Effector CD8-positive, alpha-beta T cell (primary cell): ENCODE measurements around the gene CHST11.

Experiments used
- DNase-seq: peaks from one replicate; lab custom pipeline; 2025; lab: John Stamatoyannopoulos, UW

The CHST11 gene

GRCh38 chr12:104585448-104586055 is 128.8 kb downstream of the CHST11 start:
- DNase-seq, result no peak

DNA sequence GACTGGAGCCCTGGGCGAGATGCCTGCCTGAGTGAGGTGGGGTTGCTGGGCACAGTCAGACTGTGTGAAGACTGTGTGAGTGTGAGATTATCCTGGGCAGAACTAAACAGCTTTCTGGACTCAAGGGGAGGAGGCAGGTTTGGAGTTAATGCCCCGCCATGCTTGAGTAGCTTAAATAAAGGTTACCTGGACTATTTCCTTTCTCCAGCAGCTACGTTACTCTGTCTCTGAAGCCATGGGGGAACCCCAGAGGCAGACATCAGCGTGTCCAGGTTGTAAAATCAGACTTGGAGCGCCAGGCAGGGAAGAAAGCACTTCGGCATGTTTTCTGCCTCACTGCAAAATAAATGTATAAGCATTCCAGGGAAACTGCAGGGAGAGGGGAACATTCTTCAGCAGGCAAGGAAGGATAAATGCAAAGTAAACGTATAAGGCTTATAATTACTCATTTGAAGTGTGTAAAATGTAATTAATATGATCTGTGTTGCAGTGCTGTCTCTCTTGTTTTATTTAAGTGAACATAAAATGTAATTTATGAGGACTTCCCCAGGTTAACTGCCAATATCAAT is 129.7 kb downstream of the CHST11 start:
- no peak for DNase-seq

DNA sequence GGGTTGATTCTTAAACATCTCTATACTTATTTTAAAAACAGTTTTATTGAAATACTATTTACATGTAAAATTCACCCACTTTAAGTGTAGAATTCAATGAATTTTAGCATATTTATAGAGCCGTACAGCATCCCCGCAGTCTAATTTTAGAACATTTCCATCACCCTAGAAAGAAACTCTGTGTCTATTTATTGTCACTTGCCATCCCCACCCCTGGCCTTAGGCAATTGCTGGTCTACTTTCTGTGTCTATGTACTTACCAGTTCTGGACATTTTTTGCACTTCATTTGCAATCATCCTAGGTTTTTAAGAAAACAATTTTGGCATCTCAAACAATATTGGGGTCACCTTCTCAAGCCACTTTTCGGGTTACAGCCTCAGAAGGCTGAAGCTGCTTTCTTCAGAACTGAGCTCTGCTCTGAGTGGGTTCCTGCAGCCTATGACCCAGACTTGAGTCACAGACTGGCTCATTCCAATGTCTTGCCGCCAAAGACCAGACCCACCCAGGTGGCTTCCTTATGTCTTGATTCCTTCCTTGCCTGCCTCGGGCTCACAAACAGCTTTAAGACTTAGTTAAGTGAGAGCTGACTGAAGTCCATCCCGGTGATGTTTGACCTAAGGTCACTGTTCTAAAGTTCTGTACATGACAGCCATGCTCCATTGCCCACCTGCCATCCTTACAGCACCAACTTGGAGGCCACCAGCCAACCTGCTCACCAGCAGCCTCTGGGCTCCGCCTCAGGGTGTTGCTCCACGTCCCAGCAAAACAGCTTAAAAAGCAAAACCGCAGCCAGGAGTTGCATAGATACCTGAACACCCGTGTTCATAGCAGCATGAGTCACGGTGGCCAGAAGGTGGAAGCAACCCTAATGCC is 131.5 kb downstream of the CHST11 start:
- no peak for DNase-seq

DNA sequence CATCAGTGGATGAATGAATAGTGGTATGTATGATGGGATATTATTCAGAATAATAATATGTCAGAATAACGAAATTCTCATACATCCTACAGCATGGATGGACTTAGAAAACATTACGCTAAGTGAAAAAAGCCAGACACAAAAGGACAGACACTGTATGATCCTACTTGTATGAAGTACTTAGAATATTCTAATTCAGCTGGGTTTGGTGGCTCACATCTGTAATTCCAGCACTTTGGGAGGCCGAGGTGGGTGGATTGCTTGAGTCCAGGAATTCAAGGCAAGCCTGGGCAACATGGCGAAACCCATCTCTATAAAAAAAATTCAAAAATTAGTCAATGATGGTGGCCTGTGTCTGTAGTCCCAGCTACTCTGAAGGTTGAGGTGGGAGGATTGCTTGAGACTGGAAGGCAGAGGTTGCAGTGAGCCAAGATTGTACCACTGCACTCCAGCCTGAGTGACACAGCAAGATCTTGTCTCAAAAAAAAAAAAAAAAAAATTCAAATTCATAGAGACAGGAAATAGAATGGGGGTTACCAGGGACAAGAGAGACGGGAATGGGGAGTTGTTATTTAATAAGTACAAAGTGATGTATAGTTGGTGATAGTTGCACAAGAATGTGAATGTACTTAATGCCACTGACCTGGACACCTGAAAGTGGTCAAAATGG is 132.3 kb downstream of the CHST11 start:
- no peak for DNase-seq

- no peak for DNase-seq
Observed at GRCh38 chr12:104590022-104590421, 133.3 kb downstream of the CHST11 start.

DNA sequence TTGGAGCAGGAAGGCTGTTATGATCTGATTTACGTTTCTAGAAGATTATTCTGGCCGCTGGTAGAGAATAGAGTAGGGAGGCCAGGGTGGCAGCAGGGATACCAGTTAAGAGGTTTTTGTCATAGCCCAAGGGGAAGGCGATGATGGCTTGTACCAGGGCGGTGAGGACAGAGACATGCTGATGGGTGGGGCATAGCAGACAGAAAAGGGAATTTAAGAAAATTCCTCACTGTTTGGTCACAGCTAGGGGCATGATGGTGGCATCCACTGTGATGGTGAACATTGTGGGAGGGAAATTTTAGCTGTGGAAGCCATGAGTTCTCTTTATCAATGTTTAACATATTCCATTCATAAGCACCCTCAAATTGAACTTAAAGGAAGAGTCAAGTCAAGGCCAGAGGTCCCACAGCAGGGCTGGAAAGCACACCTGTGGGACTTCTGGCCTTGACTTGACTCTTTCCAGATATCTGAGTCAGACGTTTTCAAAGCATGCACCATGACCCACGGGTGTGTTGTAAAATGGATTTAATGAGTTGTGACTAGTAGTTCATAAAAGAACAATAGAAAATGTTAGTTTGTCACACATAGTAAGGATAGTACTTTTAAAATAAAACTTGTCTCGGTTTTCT is 134.6 kb downstream of the CHST11 start:
- no peak for DNase-seq

DNA sequence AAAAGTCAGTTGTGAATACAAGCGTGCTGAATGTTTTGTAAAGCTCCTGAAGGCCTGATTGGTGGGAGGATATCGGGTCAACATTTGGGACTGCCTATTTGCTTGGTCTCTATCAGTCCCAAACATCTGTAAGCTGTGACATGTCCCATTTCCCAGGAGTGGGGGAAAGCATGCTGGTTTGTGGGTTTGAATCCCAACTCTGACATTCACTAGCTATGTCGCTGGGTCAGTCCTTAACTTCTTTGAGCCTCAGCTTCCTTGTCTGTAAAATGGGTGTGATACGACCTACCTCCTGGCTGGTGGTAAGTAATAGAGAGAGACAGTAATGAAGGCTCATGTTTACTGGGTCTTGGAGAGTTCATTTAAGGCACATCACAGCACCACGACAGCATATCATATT is 136.7 kb downstream of the CHST11 start:
- DNase-seq, result no peak

DNA sequence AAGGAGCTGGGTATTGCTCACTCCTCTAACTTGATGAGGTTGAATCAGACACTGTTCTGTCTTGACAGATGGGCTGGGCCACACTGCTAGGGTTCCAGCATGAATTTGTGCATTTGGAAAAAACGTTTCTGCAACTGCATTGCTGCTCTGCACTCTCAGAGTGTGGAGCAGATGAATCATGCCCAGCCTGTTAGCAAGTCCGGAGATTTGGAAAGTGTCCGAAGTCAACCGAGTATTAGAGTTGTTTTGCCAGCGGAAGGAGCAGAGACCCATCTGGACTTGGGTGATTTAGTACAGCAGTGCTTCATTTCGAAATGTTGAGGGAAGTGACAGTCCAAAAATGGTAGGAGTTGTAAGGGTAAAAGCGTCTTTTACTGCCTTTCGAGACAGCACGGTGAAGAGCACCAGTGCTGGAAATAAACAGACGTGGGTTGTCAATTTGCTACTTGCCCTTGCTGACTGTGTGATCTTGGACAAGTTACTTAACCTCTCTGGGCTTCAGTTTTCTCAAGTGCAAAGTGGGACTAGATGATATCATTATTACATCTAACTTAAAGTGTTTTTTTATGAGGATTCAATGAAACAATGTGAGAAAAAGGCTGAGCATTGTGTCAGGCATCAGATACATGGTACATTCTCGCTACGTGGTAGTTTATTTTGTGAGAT is 139.5 kb downstream of the CHST11 start:
- no peak for DNase-seq

DNA sequence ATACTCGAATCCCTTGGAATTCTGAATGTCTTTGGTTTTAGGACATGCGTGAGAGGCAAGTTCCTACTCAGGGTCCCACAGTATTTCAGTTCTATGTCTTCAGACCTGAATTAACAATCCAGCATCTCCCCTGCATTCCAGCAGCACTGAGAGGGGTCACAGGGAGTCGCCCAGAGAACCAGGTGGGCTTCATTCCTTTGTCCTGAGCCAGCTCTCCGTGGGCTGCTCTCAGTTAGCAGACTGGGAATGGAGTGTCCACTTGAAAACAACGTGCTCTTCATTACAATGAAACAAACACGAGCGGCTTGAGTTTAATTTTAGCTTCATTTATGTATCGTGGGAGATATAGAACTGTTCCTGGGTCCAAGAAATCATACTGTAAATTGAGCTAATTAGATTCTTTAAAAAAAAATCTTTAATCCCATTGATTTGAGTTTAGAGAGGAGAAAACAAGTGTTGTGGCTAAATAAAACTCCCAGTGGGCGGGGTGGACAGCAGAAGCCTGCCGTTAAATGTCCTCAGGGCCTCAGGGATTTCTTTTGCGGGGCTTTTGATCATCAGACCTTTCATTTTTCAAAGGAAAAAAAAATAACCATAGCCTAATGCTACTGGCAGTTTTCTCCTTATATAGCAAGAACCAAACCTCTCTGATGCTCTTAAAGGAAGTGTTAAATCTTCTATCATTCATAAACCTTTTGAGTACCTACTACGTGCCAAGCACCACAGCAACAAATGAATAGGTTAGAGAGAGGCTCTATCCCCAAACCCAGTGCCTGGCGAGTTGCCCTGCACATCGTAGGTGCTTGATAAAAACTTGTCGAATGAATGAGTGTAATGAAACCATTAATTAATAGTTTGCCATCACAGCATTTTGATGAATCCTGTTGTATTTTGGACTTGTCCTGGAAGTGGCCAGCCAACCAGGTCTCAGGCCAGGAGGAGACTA is 140.4 kb downstream of the CHST11 start:
- DNase-seq, result no peak

DNA sequence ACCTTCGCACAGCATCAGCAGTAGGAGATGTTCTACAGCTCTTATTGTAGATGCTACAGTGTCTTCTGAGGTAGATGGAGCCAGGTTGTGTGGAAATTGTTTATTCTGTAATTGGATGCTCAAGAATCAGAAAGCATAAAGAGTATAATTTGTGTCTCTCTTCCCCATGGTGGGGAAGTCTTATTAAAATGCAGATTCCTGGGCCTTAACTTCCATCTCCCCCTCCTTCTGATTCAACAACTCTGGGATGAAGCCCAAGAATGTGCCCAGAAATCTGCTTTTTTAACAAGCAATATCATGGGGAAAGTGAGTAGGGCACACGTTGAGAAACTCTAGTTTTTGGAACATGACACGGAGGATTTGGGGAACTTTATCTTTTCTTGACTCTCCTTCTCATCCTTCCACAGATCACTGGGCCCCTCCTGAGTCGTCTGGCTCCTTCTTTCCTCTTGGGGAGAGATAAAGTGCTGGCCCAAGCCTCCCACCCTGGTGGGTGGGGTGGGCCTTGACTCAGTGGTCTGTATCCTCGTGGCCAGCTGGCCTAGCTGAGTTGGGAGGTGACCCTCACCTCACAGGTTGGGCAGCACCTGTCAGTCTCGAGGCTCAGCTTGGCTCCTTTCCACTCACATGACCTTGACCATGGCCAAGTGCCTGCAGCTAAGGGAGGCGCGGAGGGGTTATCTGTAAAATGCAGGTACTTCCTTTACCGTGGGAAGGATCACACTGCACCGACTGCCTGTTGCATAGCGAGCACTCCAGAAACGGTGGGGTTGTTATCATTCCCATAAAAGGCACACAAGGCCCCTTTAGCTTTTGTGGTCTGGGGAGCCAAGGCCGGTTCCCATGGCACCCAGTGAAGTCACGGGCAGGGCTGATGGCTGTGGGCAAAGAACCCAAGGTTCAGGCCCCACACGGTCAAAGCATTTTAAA is 141.9 kb downstream of the CHST11 start:
- DNase-seq, result no peak

DNA sequence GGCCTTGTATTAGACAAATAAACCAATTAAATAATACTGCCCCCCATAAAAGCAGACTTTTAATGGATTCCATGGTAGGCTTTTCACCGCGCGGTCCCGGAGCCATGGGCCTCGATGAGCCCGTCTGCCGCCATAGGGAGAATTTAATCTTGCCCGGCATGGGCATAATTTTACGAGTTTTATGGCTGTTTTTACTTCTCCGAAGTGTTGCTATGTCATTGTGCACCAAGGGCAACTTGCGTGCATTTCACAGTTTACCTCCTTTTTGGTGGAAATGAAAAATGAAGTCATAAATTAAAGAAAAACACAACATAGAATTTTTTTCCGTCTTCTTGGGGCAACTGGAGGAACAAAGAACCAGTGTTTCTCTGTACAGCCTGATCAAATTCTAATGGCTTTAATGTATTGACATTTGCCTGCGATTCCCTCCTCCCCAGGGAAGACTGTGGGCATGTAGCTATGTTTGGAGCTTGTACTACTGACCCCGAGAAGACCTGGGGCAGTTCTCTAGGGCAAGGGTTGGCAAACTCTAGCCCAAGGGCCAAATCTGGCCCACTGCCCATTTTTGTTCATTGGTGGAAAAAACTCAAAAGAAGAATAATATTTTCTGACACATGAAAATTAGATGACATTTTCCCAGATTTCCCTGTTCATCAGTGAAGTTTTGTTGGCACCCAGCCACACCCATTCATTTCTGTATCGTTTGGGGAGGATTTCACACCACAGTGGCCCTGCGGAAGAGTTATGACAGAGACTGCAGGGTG is 142.7 kb downstream of the CHST11 start:
- DNase-seq, result no peak

- no peak for DNase-seq
Observed at GRCh38 chr12:104600036-104600712, 143.4 kb downstream of the CHST11 start.

DNA sequence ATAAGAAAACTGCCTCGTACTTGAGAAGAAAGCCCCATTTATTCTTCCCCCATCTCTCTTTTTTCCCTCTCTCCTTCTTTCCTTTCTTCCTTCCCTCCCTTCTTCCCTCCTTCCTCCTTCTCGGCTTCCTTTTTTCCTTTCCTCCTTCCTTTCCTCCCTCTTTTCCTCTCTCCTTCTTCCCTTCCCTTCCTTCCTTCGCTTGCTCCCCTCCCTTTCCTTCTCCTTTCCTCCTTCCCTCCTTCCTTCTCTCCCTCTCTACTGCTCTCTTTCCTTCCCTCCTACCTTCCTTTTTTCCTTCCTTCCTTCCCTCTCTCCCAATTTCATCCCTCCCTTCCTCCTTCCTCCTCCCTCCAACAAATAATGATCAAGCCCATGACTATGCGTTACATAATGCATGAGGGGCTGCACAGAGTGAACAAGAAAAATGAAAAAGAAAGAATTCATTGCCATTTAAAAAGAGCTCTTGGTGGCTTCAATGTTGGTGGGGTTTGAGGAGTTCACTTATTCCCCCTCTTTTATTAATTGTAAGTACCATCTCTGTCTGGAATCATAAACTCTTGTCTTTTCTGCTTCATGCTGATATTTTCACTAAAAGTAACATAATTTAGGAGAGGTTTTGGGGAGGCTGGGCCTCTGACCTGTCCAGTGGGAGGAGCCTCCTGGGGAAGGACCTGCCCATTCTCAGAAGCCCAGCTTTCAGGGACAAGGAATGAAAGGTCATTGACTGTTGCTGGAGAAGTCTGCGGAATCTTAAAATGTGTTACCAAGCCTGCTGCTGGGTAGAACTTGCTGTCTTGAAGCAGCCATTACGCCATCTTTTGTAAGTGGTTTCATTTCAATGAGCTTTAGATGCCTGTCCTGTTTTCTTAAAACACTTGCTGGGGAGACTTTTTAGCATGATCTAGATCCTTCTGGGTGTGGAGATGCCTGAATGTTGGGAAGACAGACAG is 144.3 kb downstream of the CHST11 start:
- DNase-seq, result no peak

DNA sequence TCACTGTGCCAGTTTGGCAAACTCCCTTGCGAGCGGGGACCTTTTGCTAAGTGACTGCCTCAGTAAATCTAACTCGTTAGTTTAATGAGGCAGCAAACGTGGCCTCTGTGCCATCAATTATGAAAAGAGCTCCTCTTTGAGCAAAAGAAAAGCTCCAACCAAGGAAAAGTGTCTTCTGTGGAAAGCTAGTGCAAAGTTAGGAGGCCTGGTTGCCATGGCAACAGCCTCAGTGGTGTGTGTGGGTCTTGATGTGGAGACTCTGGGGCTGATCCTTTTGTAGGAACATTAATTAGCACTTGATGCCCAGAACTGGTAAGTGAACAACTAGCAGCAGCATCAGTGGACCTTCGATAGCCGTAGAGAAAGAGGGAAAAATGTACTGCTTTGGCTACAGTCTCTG is 145.7 kb downstream of the CHST11 start:
- DNase-seq, result no peak

GRCh38 chr12:104602896-104603295 is 146.1 kb downstream of the CHST11 start:
- DNase-seq, result no peak

GRCh38 chr12:104603545-104603973 is 146.8 kb downstream of the CHST11 start:
- DNase-seq, result no peak
